RPMI7951 (cell line): Measurements from ENCODE around the gene FHAD1. TPM values are rescaled to one million over a fixed set of nuclear protein-coding genes. Genes with fewer than 3 reads are reported as not detected.
A peak's percentile ranks its signal among the peaks of the same experiment; 100 is the strongest.
"Not testable (repeated sequence)": the region's sequence is repeated elsewhere in the genome, so short reads cannot be mapped to it uniquely, and the experiment has no call there.

Experiments
- DNase-seq: peaks from one replicate; pipeline ENCODE4 v3.0.0-alpha.2; 2012; ENCODE audit warnings: low read depth
- total RNA-seq: library from RNA; depleted of rRNA; stranded (reverse); fragments of >200 nt; shearing (Covaris generic); gene quantifications from 2 replicates; pipeline ENCODE4 v1.2.3, GENCODE V29; 2014

FHAD1 gene
- total RNA-seq, 1 experiment from 2014 or later, result 6.8 TPM

GRCh38 chr1:15417059-15417934 is 170.3 kb downstream of the FHAD1 start:
- DNase-seq, result peak; percentile 89

GRCh38 chr1:15418806-15419515 is 171.9 kb downstream of the FHAD1 start:
- peak; percentile 50 for DNase-seq

- DNase-seq, result no peak
These were observed 173.9 kb downstream of the FHAD1 start for GRCh38 chr1:15420853-15421465.

GRCh38 chr1:15422871-15423270 is 175.8 kb downstream of the FHAD1 start:
- no peak for DNase-seq

GRCh38 chr1:15423355-15424077 is 176.5 kb downstream of the FHAD1 start:
- DNase-seq, result peak; percentile 61

GRCh38 chr1:15424146-15424667 is 177.2 kb downstream of the FHAD1 start:
- no peak for DNase-seq

- no peak for DNase-seq
These were observed 178.0 kb downstream of the FHAD1 start for GRCh38 chr1:15424981-15425380.

GRCh38 chr1:15425521-15425920 is 178.5 kb downstream of the FHAD1 start:
- DNase-seq, result no peak

GRCh38 chr1:15425958-15426357 is 178.9 kb downstream of the FHAD1 start:
- DNase-seq, result no peak

- peak; percentile 52 for DNase-seq
These were observed 179.7 kb downstream of the FHAD1 start for GRCh38 chr1:15426492-15427279.

GRCh38 chr1:15427280-15427666 is 180.2 kb downstream of the FHAD1 start:
- DNase-seq, result no peak

- not testable (repeated sequence) for DNase-seq
These were observed 181.2 kb downstream of the FHAD1 start for GRCh38 chr1:15428252-15428651.

GRCh38 chr1:15428815-15429435 is 181.9 kb downstream of the FHAD1 start:
- DNase-seq, result no peak

GRCh38 chr1:15429701-15430149 is 182.7 kb downstream of the FHAD1 start:
- DNase-seq, result peak; percentile 75

- no peak for DNase-seq
These were observed 184.0 kb downstream of the FHAD1 start for GRCh38 chr1:15430787-15431570.

GRCh38 chr1:15431571-15431948 is 184.5 kb downstream of the FHAD1 start:
- DNase-seq, result no peak

- DNase-seq, result no peak
These were observed 185.3 kb downstream of the FHAD1 start for GRCh38 chr1:15432324-15432723.

- no peak for DNase-seq
These were observed 186.4 kb downstream of the FHAD1 start for GRCh38 chr1:15433471-15433870.

GRCh38 chr1:15434739-15435138 is 187.7 kb downstream of the FHAD1 start:
- not testable (repeated sequence) for DNase-seq
